ENCODE data around the gene EBPL. TPM values are rescaled to one million over a fixed set of nuclear protein-coding genes. Genes with fewer than 3 reads are reported as not detected.

Gene EBPL
- polyA plus RNA-seq, 3 donors from 2014 or later, result 47.3 to 53.6 (median 49.6) TPM

DNA sequence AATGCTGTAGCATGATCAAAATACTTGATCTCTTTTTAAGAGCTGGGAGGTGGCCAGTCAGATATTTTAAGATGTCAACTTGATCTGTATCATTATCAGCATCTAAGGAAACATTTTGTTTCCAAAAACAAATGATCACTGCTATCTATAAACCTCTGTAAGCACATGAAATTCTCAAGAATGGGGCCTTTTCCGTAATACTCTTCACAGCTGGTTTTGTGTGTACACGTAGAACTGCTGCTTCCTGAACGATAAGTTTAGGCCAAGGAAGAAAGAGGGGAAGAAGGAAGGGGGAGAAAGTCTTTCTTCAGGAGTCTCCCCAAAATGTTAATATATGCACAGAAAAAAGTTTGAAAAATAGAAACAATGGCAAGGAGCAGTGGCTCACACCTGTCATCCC lies 37.3 kb downstream of the EBPL start:
- DNase-seq, result no peak
- H3K36me3 Mint-ChIP-seq, result peaks cover 0 to 13% (median 0%) of the 10 kb centered on the region in 3 donors
- no peak overlapping the region for H3K27ac Mint-ChIP-seq
- H3K27me3 Mint-ChIP-seq (ENCODE audit: low read depth in 3 of 3), result peaks cover 0 to 2% (median 0%) of the 10 kb centered on the region in 3 donors
- no peaks in the 10 kb centered on the region for H3K9me3 Mint-ChIP-seq
- H3K4me1 Mint-ChIP-seq, result peaks cover 2 to 11% of the 10 kb centered on the region in 2 donors
- H3K4me3 Mint-ChIP-seq, result no peak overlapping the region

GRCh38 chr13:49653478-49653877 lies 37.8 kb downstream of the EBPL start:
- Mint-ChIP-seq H3K9me3 (no peaks in the 10 kb centered on the region), H3K27me3 (ENCODE audit: low read depth in 3 of 3) (peaks cover 0 to 2% (median 0%) of the 10 kb centered on the region in 3 donors), H3K4me1 (peaks cover 2 to 11% of the 10 kb centered on the region in 2 donors), H3K36me3 (peaks cover 0 to 9% (median 0%) of the 10 kb centered on the region in 3 donors), H3K4me3 (no peak overlapping the region), H3K27ac (no peak overlapping the region)
- no peak for DNase-seq

GRCh38 chr13:49652355-49653305 lies 38.7 kb downstream of the EBPL start:
- peak in 1 of 3 donors; percentile 22 for DNase-seq
- H3K27me3 Mint-ChIP-seq (ENCODE audit: low read depth in 3 of 3), result peaks cover 0 to 2% (median 0%) of the 10 kb centered on the region in 3 donors
- H3K27ac Mint-ChIP-seq, result no peak overlapping the region
- H3K9me3 Mint-ChIP-seq, result no peaks in the 10 kb centered on the region
- peaks cover 0 to 2% (median 0%) of the 10 kb centered on the region in 3 donors for H3K36me3 Mint-ChIP-seq
- peaks cover 2 to 11% of the 10 kb centered on the region in 2 donors for H3K4me1 Mint-ChIP-seq
- H3K4me3 Mint-ChIP-seq, result no peak overlapping the region

DNA sequence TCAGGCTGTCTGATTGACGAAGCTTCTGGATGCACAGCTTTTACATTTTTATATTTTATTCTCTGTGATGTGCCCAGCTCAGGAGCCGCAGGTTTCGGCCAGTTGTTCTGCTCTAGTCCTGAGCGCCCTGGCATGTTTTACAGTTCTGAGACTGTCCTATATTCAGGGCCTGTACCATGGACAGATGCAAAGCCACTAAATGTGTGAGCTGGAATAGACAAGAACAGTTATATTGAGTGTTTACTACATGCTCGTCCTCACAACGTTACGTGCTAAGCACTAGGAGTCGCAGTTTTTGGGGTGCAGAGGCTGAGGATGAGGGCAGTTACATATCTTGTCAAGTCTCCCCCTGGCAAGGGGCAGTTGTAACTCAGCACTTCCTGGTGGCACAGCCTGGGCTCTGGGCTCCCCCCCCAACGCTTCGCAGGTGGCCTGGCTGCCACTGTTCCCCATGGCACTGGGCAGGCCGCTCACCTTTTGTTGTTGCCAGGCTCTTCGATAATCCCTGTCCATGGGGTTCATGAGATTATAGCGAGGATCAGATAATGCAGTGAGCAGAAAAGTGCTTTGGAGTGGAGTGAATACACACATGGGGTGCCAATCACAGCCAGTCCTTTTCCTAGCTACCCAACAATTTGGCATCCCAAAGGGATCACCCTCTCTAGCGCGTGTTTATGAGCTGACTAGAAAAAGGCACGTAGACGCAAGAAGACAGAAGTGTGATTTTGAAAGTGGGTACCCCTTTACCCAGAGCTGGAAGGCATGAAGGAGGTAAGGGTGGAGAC lies 39.5 kb downstream of the EBPL start:
- H3K27me3 Mint-ChIP-seq (ENCODE audit: low read depth in 3 of 3), result peaks cover 0 to 3% (median 2%) of the 10 kb centered on the region in 3 donors
- no peak for DNase-seq
- H3K9me3 Mint-ChIP-seq, result no peaks in the 10 kb centered on the region
- H3K4me3 Mint-ChIP-seq, result no peak overlapping the region
- no peak overlapping the region for H3K27ac Mint-ChIP-seq
- peaks cover 2 to 11% of the 10 kb centered on the region in 2 donors for H3K4me1 Mint-ChIP-seq
- peaks cover 0 to 2% (median 0%) of the 10 kb centered on the region in 3 donors for H3K36me3 Mint-ChIP-seq

GRCh38 chr13:49649963-49650312 lies 41.3 kb downstream of the EBPL start:
- no peak for DNase-seq
- Mint-ChIP-seq H3K27ac (no peak overlapping the region), H3K36me3 (peaks cover 0 to 2% (median 0%) of the 10 kb centered on the region in 3 donors), H3K4me3 (no peak overlapping the region), H3K27me3 (ENCODE audit: low read depth in 3 of 3) (peaks cover 0 to 3% (median 2%) of the 10 kb centered on the region in 3 donors), H3K9me3 (no peaks in the 10 kb centered on the region), H3K4me1 (peaks cover 2 to 10% of the 10 kb centered on the region in 2 donors)

- peaks cover 0 to 5% of the 10 kb centered on the region in 2 donors for H3K4me1 Mint-ChIP-seq
- no peak overlapping the region for H3K27ac Mint-ChIP-seq
- peaks cover 0 to 3% (median 2%) of the 10 kb centered on the region in 3 donors for H3K27me3 Mint-ChIP-seq (ENCODE audit: low read depth in 3 of 3)
- H3K4me3 Mint-ChIP-seq, result no peak overlapping the region
- DNase-seq, result no peak
- no peaks in the 10 kb centered on the region for H3K9me3 Mint-ChIP-seq
- peaks cover 0 to 2% (median 0%) of the 10 kb centered on the region in 3 donors for H3K36me3 Mint-ChIP-seq
Observed at GRCh38 chr13:49649244-49649962, 41.9 kb downstream of the EBPL start.

DNA sequence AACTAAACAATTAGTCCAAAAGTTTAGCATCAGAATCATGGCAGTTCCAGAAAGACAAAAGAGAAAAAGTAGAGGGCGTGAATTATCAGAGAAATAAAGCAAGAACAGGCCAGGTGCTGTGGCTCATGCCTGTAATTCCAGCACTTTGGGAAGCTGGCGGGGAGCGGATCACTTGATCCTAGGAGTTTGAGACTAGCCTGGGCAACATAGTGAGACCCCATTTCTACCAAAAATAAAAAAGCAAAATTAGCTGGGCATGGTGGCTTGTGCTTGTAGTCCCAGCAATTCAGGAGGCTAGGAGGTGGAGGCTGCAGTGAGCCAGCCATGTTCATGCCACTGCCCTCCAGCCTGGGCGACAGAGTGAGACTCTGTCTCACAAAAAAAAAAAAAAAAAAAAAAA lies 44.6 kb downstream of the EBPL start:
- H3K4me3 Mint-ChIP-seq, result no peak overlapping the region

DNA sequence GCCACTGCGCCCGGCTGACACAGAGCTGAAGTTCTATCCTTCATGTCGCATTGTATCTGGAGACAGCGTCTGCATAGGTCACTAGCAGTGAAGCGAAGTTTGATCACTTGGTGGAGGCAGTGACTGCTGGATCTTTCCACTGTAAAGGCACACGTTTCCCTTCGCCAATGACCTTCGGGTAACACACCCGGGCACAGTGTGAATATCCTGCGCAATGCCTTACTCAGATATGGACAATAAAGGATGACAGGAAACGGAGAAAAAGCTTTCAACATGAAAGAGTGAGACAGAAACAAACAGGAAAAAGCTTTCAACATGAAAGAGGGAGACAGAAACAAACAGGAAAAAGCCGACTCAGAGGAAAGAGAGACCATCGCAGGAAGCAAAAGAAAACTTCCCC lies 45.8 kb downstream of the EBPL start:
- Mint-ChIP-seq H3K4me3 (no peak overlapping the region), H3K27ac (no peak overlapping the region), H3K4me1 (peaks cover 0 to 5% of the 10 kb centered on the region in 2 donors), H3K27me3 (ENCODE audit: low read depth in 3 of 3) (peaks cover 0 to 5% (median 1%) of the 10 kb centered on the region in 3 donors), H3K9me3 (no peaks in the 10 kb centered on the region), H3K36me3 (no peaks in the 10 kb centered on the region)
- DNase-seq, result no peak

More for the DNA sequence above, 44.6 kb downstream of the EBPL start:
- DNase-seq, result no peak
- H3K27ac Mint-ChIP-seq, result no peak overlapping the region
- peaks cover 0 to 5% of the 10 kb centered on the region in 2 donors for H3K4me1 Mint-ChIP-seq
- no peaks in the 10 kb centered on the region for H3K36me3 Mint-ChIP-seq
- no peaks in the 10 kb centered on the region for H3K9me3 Mint-ChIP-seq
- H3K27me3 Mint-ChIP-seq (ENCODE audit: low read depth in 3 of 3), result peaks cover 0 to 5% (median 1%) of the 10 kb centered on the region in 3 donors

GRCh38 chr13:49643035-49643646 lies 48.1 kb downstream of the EBPL start:
- DNase-seq, result no peak
- peak overlapping the region in 1 of 6 donors; percentile 42 for H3K27ac Mint-ChIP-seq
- H3K27me3 Mint-ChIP-seq (ENCODE audit: low read depth in 3 of 3), result peaks cover 0 to 5% (median 2%) of the 10 kb centered on the region in 3 donors
- peak overlapping the region in 2 of 5 donors; percentile 10 to 21 for H3K4me3 Mint-ChIP-seq
- no peaks in the 10 kb centered on the region for H3K36me3 Mint-ChIP-seq
- peaks cover 0 to 5% of the 10 kb centered on the region in 2 donors for H3K4me1 Mint-ChIP-seq
- H3K9me3 Mint-ChIP-seq, result no peaks in the 10 kb centered on the region

DNA sequence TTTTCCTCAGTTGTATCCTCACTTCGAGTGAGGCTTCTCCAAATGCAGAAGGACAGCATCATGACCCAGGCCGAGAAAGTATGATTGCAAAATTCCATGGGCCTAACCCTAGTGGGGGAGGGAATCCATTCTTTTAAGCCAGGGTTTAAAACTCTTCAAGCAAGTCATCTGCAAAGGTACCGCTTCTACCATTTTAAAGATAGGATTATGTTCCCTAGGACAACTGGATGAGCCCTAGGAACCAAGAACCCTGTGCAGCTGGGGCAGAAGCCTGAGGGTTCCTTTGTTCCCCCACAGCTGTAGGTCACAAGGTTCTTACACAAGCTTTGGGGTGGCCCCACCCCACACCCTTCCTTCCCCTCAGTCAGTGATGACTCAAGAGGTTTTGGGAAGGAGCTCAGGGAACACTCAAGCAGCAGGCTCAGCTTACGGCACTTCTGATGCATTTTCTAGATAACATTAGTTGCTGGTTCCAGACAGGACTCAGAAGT lies 49.4 kb downstream of the EBPL start:
- Mint-ChIP-seq H3K27ac (no peak overlapping the region), H3K4me1 (peaks cover 0 to 5% of the 10 kb centered on the region in 2 donors)

GRCh38 chr13:49638744-49639072 lies 52.6 kb downstream of the EBPL start:
- Mint-ChIP-seq H3K4me3 (no peak overlapping the region), H3K27ac (no peak overlapping the region), H3K27me3 (ENCODE audit: low read depth in 3 of 3) (peaks cover 0 to 2% (median 2%) of the 10 kb centered on the region in 3 donors), H3K4me1 (peaks cover 20 to 21% of the 10 kb centered on the region in 2 donors), H3K36me3 (no peaks in the 10 kb centered on the region), H3K9me3 (no peaks in the 10 kb centered on the region)
- no peak for DNase-seq

More for the DNA sequence above, 49.4 kb downstream of the EBPL start:
- DNase-seq, result no peak
- Mint-ChIP-seq H3K4me3 (no peak overlapping the region), H3K9me3 (no peaks in the 10 kb centered on the region), H3K27me3 (ENCODE audit: low read depth in 3 of 3) (peaks cover 0 to 2% (median 2%) of the 10 kb centered on the region in 3 donors), H3K36me3 (no peaks in the 10 kb centered on the region)

- no peak for DNase-seq
- no peak overlapping the region for H3K27ac Mint-ChIP-seq
- H3K4me1 Mint-ChIP-seq, result peaks cover 20 to 21% of the 10 kb centered on the region in 2 donors
- peaks cover 0 to 2% (median 0%) of the 10 kb centered on the region in 3 donors for H3K27me3 Mint-ChIP-seq (ENCODE audit: low read depth in 3 of 3)
- no peak overlapping the region for H3K4me3 Mint-ChIP-seq
- no peaks in the 10 kb centered on the region for H3K36me3 Mint-ChIP-seq
- no peaks in the 10 kb centered on the region for H3K9me3 Mint-ChIP-seq
Observed at GRCh38 chr13:49638030-49638743, 53.1 kb downstream of the EBPL start.
